HG02885 (cell line): ENCODE measurements around the gene ACAP2.
"Not testable (repeated sequence)": the region's sequence is repeated elsewhere in the genome, so short reads cannot be mapped to it uniquely, and the experiment has no call there.

ENCODE experiments used
- ATAC-seq: cut with Tn5 transposase; IDR thresholded peaks from one replicate; pipeline ENCODE4 v1.9.1; 2021; ENCODE audit warnings: mild to moderate bottlenecking; ENCODE audit not compliant: unreplicated experiment, poor library complexity

ACAP2 gene

DNA sequence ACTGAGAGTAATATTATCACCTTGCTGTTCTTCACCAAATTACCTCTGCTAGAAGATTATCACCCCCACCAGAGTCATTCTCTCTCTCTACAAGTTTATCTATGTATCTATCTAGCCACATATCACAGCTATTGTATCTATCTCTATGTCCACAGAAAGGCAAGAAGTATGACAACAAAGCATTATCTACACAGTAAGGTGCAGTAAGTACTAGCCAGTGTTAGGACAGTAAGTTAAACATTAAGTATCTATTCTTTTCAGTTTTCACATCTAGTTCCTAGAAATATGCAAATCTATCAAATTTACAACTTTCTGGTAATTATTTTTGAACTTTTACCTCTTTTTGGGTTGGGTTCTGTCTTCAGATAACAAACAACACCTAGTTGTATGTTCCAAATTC, 145.4 kb downstream of the ACAP2 start:
- no peak for ATAC-seq

DNA sequence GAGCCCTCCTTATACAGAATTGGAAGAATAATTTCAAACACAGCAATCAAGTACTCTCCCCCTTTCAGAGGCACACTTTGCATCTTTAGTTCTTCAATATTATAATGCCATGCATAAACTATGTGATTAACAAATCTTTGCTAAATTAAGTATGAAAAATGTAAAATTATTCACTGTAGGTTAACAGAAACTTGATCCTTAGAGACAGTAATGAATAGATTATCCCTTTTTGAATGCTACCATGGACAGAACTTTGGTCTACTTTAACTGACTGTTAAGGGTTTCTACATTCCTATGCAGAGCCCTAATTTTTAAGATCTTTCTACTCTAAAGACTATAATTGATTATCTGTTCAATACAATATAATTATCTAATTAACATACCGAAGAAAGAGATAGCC, 146.2 kb downstream of the ACAP2 start:
- no peak for ATAC-seq

- ATAC-seq: no peak
These were observed 151.7 kb downstream of the ACAP2 start for GRCh38 chr3:195291121-195291520.

GRCh38 chr3:195290643-195291042, 152.2 kb downstream of the ACAP2 start:
- ATAC-seq: not testable (repeated sequence)

DNA sequence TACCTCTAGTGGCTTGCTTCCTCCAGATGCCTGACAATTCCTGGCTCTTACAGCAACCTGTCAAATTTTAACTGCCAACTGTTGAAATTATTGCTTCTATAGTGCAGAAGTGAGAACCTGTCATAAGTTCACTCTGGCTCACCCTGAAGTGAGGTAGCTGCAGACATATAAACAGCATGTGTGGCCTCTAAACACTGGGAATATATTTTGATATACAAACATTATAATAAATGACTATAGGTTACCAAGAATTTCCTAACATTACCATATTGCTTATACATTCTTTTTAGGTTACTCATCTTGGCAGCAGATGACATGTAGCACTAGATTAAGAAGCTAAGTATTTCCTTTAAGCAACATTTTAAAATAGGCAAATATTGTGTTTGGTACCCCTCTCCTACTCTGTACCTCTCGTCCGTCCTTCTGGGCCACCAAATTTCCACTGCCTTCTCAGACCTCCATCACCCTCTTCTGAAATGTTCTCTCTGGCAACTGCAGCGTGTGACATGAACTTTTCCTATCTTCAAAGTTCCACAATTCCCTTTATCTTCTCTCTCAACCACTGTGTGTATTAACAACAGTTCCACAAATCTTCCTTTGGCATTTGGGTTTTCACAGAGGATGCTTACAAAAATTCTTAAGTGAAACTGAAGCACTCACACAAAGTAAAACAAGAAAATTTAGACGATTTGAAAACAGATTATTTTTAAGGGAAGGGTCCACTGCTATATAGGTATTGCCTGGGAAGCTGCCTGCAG, 156.5 kb downstream of the ACAP2 start:
- no peak for ATAC-seq

DNA sequence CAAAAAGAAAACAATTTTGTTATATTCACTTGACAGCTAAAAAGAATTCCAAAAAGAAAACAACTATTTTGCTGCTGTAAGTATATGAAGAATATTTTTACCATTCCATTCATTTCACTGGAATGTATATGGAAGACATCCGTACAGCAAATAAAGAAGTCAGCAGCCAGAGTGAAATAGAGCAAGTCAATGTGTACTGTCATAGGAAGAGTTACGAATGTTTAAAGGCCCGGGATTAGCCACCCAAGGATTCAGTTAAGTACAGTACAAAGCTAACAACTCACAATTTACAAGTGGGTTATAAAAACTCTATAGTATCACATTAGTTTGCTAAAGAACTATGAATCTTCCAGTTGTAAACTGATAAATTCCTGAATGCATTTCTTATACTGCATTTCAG, 157.4 kb downstream of the ACAP2 start:
- ATAC-seq: no peak

- no peak for ATAC-seq
These were observed 158.0 kb downstream of the ACAP2 start for GRCh38 chr3:195284842-195285241.

DNA sequence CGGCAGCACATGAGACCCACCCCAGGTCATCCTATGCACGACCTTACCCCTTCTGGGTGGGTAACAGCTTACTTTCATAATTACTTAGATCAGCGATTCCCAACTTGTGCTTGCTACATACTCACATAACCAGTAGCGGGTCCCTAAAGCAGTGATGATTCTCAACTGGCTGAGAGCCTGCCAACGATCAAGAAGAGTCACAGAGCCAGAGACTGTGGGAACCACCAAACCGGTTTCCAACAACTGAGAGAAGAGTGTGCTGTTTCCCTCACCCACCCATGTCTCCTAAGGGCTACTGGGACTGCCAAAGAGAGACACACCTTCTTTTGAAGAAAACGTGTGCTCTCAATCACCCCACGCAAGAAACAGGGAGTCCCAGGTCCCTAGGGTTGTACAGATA, 159.9 kb downstream of the ACAP2 start:
- no peak for ATAC-seq

DNA sequence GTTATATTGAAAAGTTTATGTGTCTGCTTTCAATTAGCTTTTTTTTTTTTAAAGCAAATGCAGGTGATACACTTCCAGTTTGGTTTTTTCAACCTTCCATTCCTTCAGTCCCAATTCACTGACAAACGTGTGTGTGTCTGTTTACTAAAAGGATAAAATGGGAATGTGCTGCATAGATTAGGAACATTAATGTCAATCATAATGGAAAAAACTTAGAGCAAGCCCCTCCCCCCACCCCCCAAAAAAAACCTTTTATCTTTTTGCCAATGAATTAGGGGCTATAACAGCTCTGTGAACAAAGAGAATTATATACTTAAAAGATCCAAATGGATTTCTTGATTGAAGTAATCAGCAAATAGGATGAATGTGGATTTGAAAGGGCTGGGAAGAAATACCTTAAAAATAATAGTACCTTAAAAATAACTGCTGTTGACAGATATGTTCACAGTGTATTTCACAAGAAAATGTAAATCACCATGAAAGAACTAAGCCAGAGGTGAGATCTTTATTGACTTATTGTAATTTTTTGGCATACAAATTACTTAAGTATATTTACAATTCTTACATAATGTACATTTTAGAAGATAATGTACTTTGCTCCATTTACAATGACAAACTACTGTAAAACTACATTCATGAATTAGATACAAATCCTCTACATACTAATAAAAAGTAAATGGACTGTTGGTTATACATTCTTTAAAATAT, 168.4 kb downstream of the ACAP2 start:
- no peak for ATAC-seq

DNA sequence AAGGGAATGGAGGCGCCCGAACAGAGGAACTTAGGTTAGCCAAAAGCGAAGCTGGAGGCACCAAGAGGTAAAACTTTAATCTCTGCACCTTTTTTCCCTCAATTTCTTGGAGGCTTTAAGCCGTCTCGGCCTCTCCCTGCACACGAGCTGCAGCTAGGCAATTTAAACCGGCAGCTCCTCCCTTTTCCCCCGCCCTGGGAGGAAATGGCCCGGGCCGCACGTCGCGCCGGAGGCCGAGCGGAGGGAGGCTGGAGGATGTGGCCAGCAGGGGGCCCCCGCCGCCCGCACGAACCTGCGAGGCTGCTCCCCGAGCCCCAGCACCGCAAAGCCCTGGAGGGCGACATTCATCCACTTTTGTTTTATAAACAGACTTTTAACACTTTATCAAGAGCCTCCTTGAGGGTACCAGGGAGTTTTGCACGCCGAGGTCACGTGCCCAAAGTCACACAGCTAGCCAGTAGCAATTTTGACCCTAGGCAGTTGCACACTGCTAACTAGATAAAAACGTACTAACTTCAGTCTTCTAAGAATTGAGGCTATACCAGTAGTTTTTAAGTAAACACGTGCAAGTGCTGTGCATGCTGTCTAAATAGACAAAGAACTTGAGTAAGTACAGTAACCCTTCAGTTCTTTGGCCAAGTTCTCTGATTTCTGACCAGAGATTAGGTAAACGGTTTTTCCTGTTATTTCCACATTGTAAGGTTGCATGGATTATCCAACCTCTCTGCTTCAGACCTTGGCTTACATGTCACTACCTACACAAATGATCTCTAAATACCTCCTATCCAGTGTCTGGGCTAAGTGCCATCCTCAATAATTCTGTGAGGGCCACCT, 171.2 kb downstream of the ACAP2 start:
- peak; percentile 71 for ATAC-seq

- peak; percentile 86 for ATAC-seq
These were observed 171.9 kb downstream of the ACAP2 start, which contains the start of gene XXYLT1 for GRCh38 chr3:195270817-195271409. Gene XXYLT1 (minus strand): TSS chr3:195271159. CDS start chr3:195271058, 101 bp downstream.

DNA sequence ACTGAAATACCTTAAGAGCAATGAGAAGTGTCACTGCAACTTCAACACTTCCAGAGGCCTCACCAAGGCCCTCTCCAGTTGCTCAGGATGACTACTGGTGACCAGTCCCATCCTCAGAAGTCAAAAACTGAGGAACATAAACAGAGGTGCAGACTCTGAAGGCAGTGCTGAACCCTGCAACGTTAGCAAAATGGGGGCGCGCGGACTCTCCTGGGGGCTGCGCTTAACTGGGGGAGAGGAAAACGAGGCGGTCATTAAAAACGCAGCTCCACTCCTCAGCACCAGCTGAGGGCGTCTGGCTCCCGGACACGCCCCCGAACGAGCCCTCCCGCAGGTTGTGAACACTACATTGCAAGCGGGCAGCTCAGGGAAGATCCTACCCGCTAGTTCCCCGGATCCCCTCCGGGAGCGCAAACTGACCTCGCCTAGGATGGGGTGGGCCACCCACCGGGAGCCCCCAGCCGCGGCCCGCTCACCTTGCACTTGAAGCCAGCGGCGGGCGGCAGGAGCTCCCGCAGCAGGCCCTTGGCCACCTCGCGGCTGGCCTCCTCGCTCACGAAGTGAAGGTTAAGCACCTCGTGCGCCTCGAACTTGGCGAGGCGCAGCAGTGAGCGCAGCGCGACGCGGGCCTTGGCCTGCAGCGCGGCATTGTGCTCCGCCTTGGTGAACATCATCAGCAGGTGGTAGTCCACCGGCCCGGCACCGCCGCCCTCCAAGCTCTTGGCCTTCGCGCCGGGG, 172.6 kb downstream of the ACAP2 start:
- ATAC-seq: peak; percentile 23

DNA sequence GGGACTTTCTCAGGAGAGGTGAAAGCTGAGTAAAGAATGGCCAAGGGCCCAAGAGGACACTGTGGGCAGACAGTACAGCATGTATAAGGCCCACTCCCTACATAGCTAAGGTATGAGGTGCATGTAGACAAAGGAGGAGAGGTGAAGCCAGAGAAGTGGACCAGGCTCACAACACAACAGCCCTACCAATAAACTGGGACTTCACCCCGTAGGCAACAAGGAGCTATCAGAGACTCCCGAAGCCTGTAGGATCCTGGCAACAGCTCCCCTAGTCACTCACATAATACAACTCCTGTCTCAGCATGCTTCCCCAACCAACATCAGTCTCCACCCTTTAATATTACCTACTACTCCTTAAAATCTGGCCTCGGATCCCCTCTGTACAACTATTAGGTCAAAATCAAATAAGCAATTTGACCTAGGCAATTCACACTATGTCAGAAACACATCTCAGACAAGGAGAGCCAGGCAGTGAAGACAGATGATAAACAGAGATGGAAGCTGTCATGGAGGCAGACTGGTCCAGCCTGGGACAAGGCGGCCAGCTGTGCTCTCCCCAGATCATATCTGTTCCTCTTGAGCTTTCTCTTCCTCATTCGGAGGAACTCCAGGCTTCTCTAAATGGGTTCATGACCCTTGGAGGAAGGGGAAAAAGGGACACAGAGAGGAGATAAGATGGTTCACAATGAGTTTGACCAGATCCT, 173.3 kb downstream of the ACAP2 start:
- ATAC-seq: no peak

- no peak for ATAC-seq
These were observed 174.1 kb downstream of the ACAP2 start for GRCh38 chr3:195268576-195269309.

- ATAC-seq: no peak
These were observed 175.7 kb downstream of the ACAP2 start for GRCh38 chr3:195267096-195267495.

GRCh38 chr3:195266428-195266827, 176.4 kb downstream of the ACAP2 start:
- no peak for ATAC-seq

- ATAC-seq: no peak
These were observed 177.3 kb downstream of the ACAP2 start for GRCh38 chr3:195265363-195265976.

GRCh38 chr3:195263925-195264600, 178.8 kb downstream of the ACAP2 start:
- ATAC-seq: no peak
